Measurements from ENCODE around the gene OR2L3. TPM values are rescaled to one million over a fixed set of nuclear protein-coding genes. Genes with fewer than 3 reads are reported as not detected.

OR2L3 gene
- total RNA-seq, 3 donors from 2014 or later, result not detected

GRCh38 chr1:248111157-248111556 is 64.5 kb downstream of the OR2L3 start:
- Histone ChIP-seq H3K4me1 (ENCODE audit: low read depth) (no peaks in the 10 kb centered on the region), H3K9me3 (peaks cover 66% of the 10 kb centered on the region), H3K4me3 (no peak overlapping the region), H3K36me3 (ENCODE audit: low read depth) (no peaks in the 10 kb centered on the region)
- no peak for ATAC-seq
- TF ChIP-seq CTCF (IDR thresholded peaks at IDR 0.05), result no peak
- intact Hi-C loops (cut with DNase I, micrococcal nuclease), result no loop called here
- DNase-seq, result no peak

Other genes starting within 250 kb of the OR2L3 start
- not detected for gene OR14A16, start 222.7 kb upstream of the OR2L3 start, total RNA-seq
- not detected for gene OR11L1, start 204.9 kb upstream of the OR2L3 start, total RNA-seq
- 1 to 10 TPM; 1.2 to 2.5 (median 1.5) TPM for gene TRIM58, start 189.6 kb upstream of the OR2L3 start, total RNA-seq
- gene OR2W3, start 151.2 kb upstream of the OR2L3 start, total RNA-seq, result 1 to 10 TPM in 1 of 3 donors, under 1 TPM in 2; 0.52 to 1.2 (median 0.53) TPM
- not detected for gene OR2T8, start 126.6 kb upstream of the OR2L3 start, total RNA-seq
- not detected for gene OR2AJ1, start 121.9 kb upstream of the OR2L3 start, total RNA-seq
- gene OR2L8, start 98.0 kb upstream of the OR2L3 start, total RNA-seq, result not detected
- not detected for gene OR2AK2, start 81.6 kb upstream of the OR2L3 start, total RNA-seq
- not detected for gene OR2L5, start 33.2 kb upstream of the OR2L3 start, total RNA-seq
- under 1 TPM; 0.07 to 0.19 (median 0.09) TPM for gene OR2L2, start 16.8 kb upstream of the OR2L3 start, total RNA-seq
- under 1 TPM in 1 of 3 donors, not detected in 2; 0.19 TPM for gene OR2L13, start 48.3 kb downstream of the OR2L3 start, total RNA-seq
- not detected for gene OR2M5, start 98.3 kb downstream of the OR2L3 start, total RNA-seq
- not detected for gene OR2M2, start 128.0 kb downstream of the OR2L3 start, total RNA-seq
- not detected for gene OR2M3, start 150.4 kb downstream of the OR2L3 start, total RNA-seq
- gene OR2M4, start 184.6 kb downstream of the OR2L3 start, total RNA-seq, result not detected
- gene OR2T33, start 231.1 kb downstream of the OR2L3 start, total RNA-seq, result not detected